Measurements from ENCODE around the gene ZNF625.
"Not testable (repeated sequence)": the region's sequence is repeated elsewhere in the genome, so short reads cannot be mapped to it uniquely, and the experiment has no call there.

ZNF625 gene

GRCh38 chr19:12137221-12137940, 19.2 kb downstream of the ZNF625 start:
- no peak for DNase-seq (ENCODE audit: low read depth)

- DNase-seq (ENCODE audit: low read depth): no peak
Measured at GRCh38 chr19:12133069-12133468, 23.5 kb downstream of the ZNF625 start.

- no peak for DNase-seq (ENCODE audit: low read depth)
Measured at GRCh38 chr19:12126707-12127106, 29.8 kb downstream of the ZNF625 start.

GRCh38 chr19:12117201-12117970, 39.1 kb downstream of the ZNF625 start:
- DNase-seq (ENCODE audit: low read depth): no peak

- no peak for DNase-seq (ENCODE audit: low read depth)
Measured at GRCh38 chr19:12113121-12113520, 43.4 kb downstream of the ZNF625 start.

DNA sequence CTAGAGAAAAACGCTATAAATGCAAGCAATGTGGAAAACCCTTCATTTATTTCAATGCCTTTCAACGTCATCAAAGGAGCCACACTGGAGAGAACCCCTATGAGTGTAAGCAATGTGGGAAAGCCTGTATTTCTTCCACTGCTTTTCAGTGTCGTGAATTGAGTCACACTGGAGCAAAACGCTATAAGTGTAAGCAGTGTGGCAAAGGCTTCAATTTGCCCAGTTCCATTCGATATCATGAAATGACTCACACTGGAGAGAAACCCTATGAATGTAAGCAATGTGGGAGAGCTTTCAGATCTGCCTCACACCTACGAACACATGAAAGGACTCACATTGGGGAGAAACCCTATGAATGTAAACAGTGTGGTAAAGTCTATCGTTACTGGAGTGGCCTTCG, 43.8 kb downstream of the ZNF625 start:
- DNase-seq (ENCODE audit: low read depth): no peak

DNA sequence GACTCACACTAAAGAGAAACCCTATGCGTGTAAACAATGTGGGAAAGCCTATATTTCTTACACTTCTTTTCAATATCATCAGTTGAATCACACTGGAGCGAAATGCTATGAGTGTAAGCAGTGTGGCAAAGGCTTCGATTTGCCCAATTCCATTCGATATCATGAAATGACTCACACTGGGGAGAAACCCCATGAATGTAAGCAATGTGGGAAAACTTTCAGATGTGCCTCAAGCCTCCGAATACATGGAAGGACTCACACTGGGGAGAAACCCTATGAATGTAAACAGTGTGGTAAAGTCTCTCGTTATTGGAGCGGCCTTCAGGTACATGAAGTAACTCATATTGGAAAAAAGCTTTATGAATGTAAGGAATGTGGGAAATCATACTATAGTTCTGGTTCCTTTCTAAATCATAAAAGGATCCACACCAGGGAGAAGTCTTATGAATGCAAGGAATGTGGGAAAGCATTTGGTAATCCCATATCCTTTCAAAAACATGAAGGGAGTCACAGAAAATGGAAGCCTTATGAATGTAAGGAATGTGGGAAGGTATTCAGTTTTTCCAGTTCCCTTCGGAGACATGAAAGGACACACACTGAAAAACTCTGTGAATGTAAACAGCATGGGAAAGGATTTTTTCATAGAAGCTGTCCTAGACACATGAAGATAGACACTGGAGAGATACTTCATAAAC, 44.4 kb downstream of the ZNF625 start:
- DNase-seq (ENCODE audit: low read depth): no peak

- DNase-seq (ENCODE audit: low read depth): no peak
Measured at GRCh38 chr19:12111176-12111575, 45.4 kb downstream of the ZNF625 start.

DNA sequence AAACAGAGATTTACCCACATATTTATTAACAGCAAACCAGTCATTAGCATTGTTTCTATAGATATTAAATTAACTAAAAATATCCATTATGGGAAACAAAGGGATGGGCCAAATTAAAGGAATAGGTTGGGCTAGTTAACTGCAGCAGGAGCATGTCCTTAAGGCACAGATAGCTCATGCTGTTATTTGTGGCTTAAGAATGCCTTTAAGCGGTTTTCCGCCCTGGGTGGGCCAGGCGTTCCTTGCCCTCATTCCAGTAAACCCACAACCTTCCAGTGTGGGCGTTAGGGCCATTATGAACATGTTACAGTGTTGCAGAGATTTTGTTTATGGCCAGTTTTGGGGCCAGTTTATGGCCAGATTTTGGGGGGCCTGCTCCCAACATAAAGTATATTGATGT, 52.6 kb downstream of the ZNF625 start:
- DNase-seq (ENCODE audit: low read depth): not testable (repeated sequence)

DNA sequence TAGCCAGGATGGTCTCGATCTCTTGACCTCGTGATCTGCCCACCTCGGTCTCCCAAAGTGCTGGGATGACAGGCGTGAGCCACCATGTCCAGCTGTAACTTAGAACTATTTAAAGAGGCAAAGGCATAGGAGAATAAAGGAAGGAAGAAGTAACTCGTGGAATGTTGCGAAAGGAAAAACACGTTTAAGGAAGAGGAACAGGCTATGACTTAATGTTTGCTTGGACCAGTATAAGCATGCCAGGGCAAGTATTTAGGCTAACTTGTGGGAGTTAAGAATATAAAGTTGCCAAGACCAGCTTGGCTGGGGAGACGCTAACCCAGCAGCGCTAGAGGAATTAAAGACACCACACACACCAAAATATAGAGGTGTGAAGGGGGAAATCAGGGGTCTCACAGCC, 58.5 kb downstream of the ZNF625 start:
- DNase-seq (ENCODE audit: low read depth): no peak

GRCh38 chr19:12095111-12095790, 61.3 kb downstream of the ZNF625 start:
- DNase-seq (ENCODE audit: low read depth): no peak
